ENCODE measurements around the gene KRTAP10-7.
A peak's percentile ranks its signal among the peaks of the same experiment; 100 is the strongest.
"Not testable (repeated sequence)": the region's sequence is repeated elsewhere in the genome, so short reads cannot be mapped to it uniquely, and the experiment has no call there.

KRTAP10-7 gene

DNA sequence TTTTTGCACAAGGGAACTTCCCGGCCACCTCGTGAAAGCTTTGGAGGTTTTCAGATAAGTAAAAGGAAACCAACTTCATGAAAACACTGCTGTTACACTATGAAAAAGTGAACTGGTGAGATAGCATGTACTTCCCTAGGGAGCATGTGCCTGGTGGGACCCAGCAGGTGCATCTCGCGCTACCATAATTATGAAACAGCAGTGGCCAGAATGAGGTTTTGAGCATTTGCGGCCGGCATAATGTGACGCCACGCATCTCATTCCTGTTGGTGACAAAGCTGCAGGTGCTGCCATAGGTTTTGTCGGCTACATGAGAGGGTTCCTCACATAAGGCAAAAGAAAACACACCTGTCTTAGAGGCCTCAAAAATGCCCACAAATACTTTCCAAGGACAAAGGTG, 43.5 kb upstream of the KRTAP10-7 start:
- in situ Hi-C loops (cut with MboI; ENCODE audit: low pct_unique_long_range_greater_than_20kb, low sequenced_read_pairs, unreplicated experiment) = no loop called here
- DNase-seq (ENCODE audit: low spot score) = peak; percentile 69
- TF ChIP-seq, protein P1, sequence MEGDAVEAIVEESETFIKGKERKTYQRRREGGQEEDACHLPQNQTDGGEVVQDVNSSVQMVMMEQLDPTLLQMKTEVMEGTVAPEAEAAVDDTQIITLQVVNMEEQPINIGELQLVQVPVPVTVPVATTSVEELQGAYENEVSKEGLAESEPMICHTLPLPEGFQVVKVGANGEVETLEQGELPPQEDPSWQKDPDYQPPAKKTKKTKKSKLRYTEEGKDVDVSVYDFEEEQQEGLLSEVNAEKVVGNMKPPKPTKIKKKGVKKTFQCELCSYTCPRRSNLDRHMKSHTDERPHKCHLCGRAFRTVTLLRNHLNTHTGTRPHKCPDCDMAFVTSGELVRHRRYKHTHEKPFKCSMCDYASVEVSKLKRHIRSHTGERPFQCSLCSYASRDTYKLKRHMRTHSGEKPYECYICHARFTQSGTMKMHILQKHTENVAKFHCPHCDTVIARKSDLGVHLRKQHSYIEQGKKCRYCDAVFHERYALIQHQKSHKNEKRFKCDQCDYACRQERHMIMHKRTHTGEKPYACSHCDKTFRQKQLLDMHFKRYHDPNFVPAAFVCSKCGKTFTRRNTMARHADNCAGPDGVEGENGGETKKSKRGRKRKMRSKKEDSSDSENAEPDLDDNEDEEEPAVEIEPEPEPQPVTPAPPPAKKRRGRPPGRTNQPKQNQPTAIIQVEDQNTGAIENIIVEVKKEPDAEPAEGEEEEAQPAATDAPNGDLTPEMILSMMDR (IDR thresholded peaks at IDR 0.05; ENCODE audit: extremely low read depth, insufficient read depth, missing control alignments) = no peak

DNA sequence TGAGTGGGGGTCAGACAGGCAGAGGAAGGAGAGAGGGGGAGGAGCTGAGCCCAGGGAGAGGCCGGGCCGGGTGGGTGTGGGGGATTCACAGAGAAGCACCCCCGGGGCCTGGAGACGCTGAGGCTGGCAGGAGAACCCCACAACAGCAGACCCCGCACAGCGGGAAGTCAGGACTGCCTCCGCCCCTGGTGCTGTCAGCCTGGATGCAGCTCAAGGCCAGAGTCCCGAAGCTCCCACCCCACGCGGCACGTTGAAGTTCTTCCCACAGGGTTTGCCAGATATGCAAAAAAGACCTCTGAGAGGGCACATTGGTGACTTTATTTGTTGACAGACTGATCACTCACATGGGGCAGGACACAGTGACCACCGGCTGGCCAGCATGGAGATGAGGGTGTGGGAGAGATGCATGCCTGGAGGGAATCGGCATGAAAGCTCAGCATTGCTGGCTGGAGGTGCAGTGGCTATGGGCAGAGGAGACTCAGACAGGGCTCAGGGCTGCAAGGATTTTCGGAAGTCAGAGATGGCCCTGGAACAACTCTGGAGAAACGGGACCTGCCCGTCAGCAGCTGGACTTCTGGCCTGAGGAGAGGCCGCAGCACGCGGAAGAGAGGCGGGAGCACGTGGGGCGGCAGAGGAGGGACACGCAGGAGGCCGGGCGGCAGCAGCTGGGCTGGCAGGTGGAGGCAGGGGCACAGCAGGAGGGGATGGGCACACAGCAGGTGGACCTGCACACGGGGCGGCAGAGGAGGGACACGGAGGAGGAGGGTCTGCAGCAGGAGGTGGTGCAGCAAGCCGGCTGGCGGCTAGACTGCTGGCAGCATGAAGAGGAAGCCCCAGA, 42.7 kb upstream of the KRTAP10-7 start:
- TF ChIP-seq, protein P1 (IDR thresholded peaks at IDR 0.05; ENCODE audit: extremely low read depth, insufficient read depth, missing control alignments) = no peak
- in situ Hi-C loops (cut with MboI; ENCODE audit: low pct_unique_long_range_greater_than_20kb, low sequenced_read_pairs, unreplicated experiment) = no loop called here
- no peak for DNase-seq (ENCODE audit: low spot score)

DNA sequence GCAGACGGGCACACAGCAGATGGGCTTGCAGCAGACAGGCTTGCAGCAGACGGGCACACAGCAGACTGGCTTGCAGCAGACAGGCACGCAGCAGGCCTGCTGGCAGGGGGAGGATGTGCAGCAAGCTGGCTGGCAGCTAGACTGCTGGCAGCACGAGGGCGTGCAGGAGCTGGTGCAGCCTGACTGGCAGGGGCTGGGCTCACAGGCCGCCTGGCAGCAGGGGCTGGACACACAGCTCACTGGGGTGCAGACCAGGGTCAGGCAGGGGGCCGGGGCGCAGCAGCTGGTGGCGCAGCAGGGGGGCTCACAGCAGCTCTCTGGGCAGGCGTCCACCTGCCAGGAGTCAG, 42.1 kb upstream of the KRTAP10-7 start:
- in situ Hi-C loops (cut with MboI; ENCODE audit: low pct_unique_long_range_greater_than_20kb, low sequenced_read_pairs, unreplicated experiment) = not testable (repeated sequence)

DNA sequence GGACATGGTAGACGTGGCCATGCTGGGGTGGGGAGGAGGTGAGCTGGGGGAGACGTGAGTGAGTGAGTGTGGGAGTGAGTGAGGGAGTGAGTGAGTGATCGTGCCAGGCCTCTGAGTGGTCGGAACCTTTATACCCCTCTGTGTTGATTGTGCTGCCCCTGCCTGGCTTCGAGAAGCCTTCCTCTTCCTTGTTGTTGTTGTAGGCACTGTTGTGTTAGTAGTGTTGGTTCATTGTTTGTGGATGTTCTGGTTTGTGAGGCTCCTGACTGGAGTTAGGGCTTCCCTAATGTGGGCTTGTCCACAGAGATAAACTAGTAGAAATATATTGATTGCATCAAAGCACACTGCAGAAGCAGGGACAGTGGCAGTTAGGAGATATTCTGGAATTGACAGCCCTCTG, 41.7 kb upstream of the KRTAP10-7 start, which contains the start of gene KRTAP10-3:
KRTAP10-3 (minus strand) TSS at position 101 of the 400 bp plus-strand sequence; CDS start at position 21, 80 bp downstream.
- DNase-seq (ENCODE audit: low spot score) = no peak
- TF ChIP-seq, protein P1 (IDR thresholded peaks at IDR 0.05; ENCODE audit: extremely low read depth, insufficient read depth, missing control alignments) = no peak
- in situ Hi-C loops (cut with MboI; ENCODE audit: low pct_unique_long_range_greater_than_20kb, low sequenced_read_pairs, unreplicated experiment) = no loop called here

More for the DNA sequence above, 42.1 kb upstream of the KRTAP10-7 start:
- DNase-seq (ENCODE audit: low spot score) = not testable (repeated sequence)

DNA sequence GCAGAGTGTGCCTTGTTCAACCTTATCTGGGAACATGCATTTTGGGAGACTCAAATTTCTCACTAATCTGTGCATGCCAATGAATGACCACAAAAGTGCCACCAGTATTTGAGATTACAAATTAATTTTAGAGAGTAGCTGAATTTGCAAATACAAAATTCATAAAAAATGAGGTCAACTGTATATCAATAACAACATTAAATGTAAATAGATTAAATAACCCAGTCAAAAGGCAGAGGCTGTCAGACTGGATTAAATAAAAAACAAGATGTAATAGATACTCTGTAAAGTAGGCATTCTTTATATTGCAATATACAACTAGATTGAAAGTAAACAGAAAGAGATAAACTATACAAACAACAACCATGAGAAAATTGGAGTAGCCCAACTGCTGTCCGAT, 36.3 kb upstream of the KRTAP10-7 start:
- TF ChIP-seq, protein P1 (IDR thresholded peaks at IDR 0.05; ENCODE audit: extremely low read depth, insufficient read depth, missing control alignments) = no peak
- DNase-seq (ENCODE audit: low spot score) = no peak
- in situ Hi-C loops (cut with MboI; ENCODE audit: low pct_unique_long_range_greater_than_20kb, low sequenced_read_pairs, unreplicated experiment) = no loop called here

DNA sequence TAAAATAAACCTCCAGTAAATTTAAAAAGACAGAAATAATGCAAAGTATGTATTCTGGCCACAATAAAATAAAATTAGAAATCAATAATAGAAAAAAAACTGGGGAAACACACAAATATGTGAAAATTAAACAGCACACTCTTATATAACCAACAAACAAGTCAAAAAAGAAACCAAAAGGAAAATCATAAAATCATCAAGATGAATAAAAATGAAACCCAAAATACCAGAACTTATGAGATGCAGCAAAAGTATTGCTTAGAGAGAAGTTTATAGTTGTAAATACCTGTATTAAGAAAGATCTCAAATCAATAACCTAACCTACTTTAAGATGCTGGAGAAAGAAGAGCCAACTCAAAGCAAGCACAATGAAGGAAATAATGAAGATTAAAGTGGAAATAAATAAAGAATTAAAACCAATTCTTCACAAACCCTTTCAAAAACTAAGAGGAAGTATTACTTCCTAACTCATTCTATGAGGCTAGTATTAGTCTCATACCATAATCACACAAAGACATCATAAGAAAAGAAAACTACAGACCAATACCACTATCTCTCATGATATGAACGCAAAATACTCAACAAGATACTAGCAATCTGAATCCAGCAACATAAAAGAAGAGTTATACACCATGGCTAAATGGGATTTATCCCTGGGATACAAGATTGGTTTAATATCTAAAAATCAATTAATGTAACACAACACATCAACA, 35.4 kb upstream of the KRTAP10-7 start:
- in situ Hi-C loops (cut with MboI; ENCODE audit: low pct_unique_long_range_greater_than_20kb, low sequenced_read_pairs, unreplicated experiment) = no loop called here
- TF ChIP-seq, protein P1 (IDR thresholded peaks at IDR 0.05; ENCODE audit: extremely low read depth, insufficient read depth, missing control alignments) = no peak

DNA sequence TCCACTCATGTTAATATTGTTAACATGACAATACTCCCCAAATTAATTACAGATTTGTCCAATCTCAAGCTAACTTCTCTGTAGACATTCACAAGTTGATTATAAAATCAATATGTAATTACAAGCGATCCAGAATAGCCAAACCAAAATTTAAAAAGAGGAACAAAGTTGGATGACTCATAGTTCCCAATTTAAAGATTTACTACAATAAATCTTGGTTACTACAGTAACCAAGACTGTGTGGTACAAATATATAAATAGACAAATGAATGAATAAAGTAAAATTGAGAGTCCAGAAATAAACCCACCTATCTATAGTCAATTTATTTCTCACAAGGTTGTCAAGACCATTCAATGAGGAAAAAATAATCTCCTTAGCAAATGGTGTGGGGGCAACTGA, 34.0 kb upstream of the KRTAP10-7 start:
- in situ Hi-C loops (cut with MboI; ENCODE audit: low pct_unique_long_range_greater_than_20kb, low sequenced_read_pairs, unreplicated experiment) = no loop called here
- TF ChIP-seq, protein P1 (IDR thresholded peaks at IDR 0.05; ENCODE audit: extremely low read depth, insufficient read depth, missing control alignments) = no peak
- no peak for DNase-seq (ENCODE audit: low spot score)

More for the DNA sequence above, 35.4 kb upstream of the KRTAP10-7 start:
- no peak for DNase-seq (ENCODE audit: low spot score)
